Smooth muscle cell of the coronary artery (primary cell): Measurements from ENCODE around the gene FMN2. TPM values are rescaled to one million over a fixed set of nuclear protein-coding genes. Genes with fewer than 3 reads are reported as not detected.

Experiments used
- total RNA-seq: library from RNA; depleted of rRNA; stranded (reverse); fragments of >200 nt; gene quantifications from 2 replicates; pipeline ENCODE4 v1.2.3, GENCODE V29; 2014; ENCODE audit warnings: low replicate concordance

FMN2 gene
- 10.6 and 29.3 TPM in 2 replicates for total RNA-seq

DNA sequence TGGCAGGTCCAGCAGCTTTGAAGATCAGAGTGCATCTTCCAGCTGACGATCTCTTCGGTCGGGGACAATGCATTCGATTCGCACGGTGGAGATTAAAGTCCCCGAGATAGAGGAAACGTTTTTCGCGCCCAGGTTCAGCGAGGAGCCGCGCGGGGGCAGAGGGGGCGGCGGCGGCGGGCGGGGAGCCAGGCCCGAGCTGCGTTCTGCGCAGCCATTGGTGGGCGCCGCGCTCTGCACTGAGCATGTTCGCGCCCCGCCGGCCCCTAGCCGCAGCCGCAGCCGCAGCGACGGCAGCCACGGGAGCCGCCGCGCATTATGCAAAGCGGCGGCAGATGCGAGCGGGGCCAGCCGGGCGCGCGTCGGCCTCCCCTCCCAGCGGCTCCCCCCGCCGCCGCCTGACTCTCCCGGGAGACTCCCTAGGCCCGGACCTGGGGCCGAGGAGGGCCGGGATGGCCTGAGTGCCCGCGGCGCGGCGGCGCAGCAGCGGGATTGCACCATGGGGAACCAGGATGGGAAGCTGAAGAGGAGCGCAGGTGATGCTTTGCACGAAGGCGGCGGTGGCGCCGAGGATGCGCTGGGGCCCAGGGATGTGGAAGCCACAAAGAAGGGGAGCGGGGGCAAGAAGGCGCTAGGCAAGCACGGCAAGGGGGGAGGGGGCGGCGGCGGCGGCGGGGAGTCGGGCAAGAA, at the start of gene FMN2:
Gene FMN2, plus strand, starts transcription at position 270 of the 687 bp plus-strand sequence. Its CDS starts 227 bp downstream, at position 497.

